Loucy (cell line): ENCODE measurements around the gene AHCTF1.

ENCODE experiments used
- EZH2phosphoT487 ChIP-seq: fragments of 200-600 bp; IDR thresholded peaks from 2 replicates; pipeline ENCODE4 v1.6.1; 2018; ENCODE audit warnings: antibody characterized with exemption, mild to moderate bottlenecking, moderate library complexity, borderline replicate concordance
- TF ChIP-seq, protein P1 (sequence below): fragments of 200-600 bp; sonication (generic); conservative IDR thresholded peaks from 2 replicates; pipeline ENCODE4 v1.5.1; 2014; ENCODE audit warnings: mild to moderate bottlenecking, antibody characterized with exemption, low read length

DNA sequence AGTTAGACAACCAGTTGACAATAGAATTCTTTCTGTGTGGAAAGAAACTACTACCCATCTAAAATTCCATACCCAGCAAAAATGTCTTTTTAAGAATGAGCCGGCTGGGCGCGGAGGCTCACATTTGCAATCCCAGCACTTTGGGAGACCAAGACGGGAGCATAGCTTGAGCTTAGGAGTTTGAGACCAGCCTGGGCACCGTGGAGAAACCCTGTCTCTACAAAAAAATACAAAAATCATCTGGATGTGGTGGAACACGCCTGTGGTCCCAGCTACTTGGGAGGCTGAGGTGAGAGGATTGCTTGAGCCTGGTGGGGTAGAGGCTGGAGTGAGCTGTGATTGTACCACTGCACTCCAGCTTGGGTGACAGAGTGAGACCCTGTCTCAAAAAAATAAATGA, 128.4 kb downstream of the AHCTF1 start:
- TF ChIP-seq, protein P1, sequence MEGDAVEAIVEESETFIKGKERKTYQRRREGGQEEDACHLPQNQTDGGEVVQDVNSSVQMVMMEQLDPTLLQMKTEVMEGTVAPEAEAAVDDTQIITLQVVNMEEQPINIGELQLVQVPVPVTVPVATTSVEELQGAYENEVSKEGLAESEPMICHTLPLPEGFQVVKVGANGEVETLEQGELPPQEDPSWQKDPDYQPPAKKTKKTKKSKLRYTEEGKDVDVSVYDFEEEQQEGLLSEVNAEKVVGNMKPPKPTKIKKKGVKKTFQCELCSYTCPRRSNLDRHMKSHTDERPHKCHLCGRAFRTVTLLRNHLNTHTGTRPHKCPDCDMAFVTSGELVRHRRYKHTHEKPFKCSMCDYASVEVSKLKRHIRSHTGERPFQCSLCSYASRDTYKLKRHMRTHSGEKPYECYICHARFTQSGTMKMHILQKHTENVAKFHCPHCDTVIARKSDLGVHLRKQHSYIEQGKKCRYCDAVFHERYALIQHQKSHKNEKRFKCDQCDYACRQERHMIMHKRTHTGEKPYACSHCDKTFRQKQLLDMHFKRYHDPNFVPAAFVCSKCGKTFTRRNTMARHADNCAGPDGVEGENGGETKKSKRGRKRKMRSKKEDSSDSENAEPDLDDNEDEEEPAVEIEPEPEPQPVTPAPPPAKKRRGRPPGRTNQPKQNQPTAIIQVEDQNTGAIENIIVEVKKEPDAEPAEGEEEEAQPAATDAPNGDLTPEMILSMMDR = no peak
- TF ChIP-seq EZH2phosphoT487 = no peak
